Skeletal muscle tissue (tissue), 4 donors: ENCODE measurements around the gene DGKE. TPM values are rescaled to one million over a fixed set of nuclear protein-coding genes. Genes with fewer than 3 reads are reported as not detected.
A peak's percentile ranks its signal among the peaks of the same experiment; 100 is the strongest.

ENCODE experiments used
- H3K27ac ChIP-seq: one replicate; pipeline ENCODE4 v1.7.0; 2013; ENCODE audit warnings: mild to moderate bottlenecking, low read depth, low read length, inconsistent platforms
- H3K27me3 ChIP-seq, 3 donors: one replicate each; pipeline ENCODE4 v1.7.0; 2013; ENCODE audit warnings: low read length in 3 of 3; ENCODE audit not compliant: control insufficient read depth in 3 of 3, insufficient read depth in 3 of 3
- H3K36me3 ChIP-seq, 3 donors: one replicate each; pipeline ENCODE4 v1.7.0; 2013; ENCODE audit warnings: low read length in 3 of 3; ENCODE audit not compliant: control insufficient read depth in 3 of 3, insufficient read depth in 3 of 3
- H3K4me1 ChIP-seq, 3 donors: one replicate each; pipeline ENCODE4 v1.7.0; 2013; ENCODE audit warnings: low read length in 3 of 3, mild to moderate bottlenecking in 3 of 3; ENCODE audit not compliant: control insufficient read depth in 3 of 3, insufficient read depth in 3 of 3
- H3K4me3 ChIP-seq, 3 donors: one replicate each; pipeline ENCODE4 v1.7.0; 2013; ENCODE audit warnings: low read length in 3 of 3
- H3K9ac ChIP-seq, 3 donors: one replicate each; pipeline ENCODE4 v1.7.0; 2013; ENCODE audit warnings: low read length in 3 of 3, mild to moderate bottlenecking in 3 of 3, moderate library complexity in 2 of 3, low read depth in 1 of 3
- H3K9me3 ChIP-seq, 3 donors: one replicate each; pipeline ENCODE4 v1.7.0; 2013; ENCODE audit warnings: low read length in 3 of 3; ENCODE audit not compliant: control insufficient read depth in 3 of 3
- total RNA-seq: library from RNA; depleted of rRNA; stranded (reverse); fragments of >200 nt; gene quantifications from one replicate; pipeline ENCODE4 v1.2.3, GENCODE V29; 2014
- donor health status: Osteomylitis.

DGKE gene
- total RNA-seq, 1 donor from 2014 or later: 6.8 TPM

DNA sequence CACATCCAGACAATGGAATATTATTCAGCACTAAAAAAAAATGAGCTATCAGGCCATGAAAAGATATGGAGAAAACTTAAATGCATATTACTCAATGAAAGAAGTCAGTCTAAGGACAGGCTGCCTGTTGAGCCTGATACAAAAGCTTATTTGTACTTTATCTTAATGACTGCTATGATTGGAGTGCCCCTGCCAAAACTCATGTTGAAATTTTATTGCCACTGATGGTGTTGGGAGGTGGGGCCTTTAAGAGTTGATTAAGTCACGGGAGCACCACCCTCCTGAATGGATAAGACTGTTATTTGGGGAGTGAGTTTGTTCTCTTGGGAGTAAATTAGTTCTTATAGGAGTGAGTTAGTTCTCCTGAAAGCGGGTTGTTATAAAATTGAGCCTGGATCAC, 10.1 kb upstream of the DGKE start:
- H3K36me3 ChIP-seq: no peaks in the 10 kb centered on the region
- no peaks in the 10 kb centered on the region for H3K27me3 ChIP-seq
- no peak overlapping the region for H3K9ac ChIP-seq
- H3K4me3 ChIP-seq: no peak overlapping the region
- no peak overlapping the region for H3K27ac ChIP-seq
- H3K9me3 ChIP-seq: no peaks in the 10 kb centered on the region
- peaks cover 2 to 8% (median 3%) of the 10 kb centered on the region in 3 donors for H3K4me1 ChIP-seq

DNA sequence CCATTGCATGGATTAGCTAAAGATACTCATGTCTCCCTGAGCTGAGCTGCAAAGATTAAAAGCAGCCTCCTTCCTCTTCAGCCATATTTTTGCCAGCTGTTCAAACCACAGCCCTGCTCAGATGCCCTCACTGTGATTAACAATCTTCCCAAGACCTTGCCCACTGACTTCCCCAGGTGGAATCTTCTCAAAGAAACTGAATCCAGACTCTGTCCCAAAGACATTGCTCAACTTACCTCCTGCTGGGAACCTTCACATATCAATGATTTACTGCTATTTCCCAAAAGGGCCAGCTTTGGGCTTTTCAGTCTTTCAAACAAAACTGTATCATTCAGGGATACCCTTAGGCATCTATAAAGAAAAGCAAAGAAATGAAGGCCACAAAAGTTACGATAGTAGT, 9.4 kb upstream of the DGKE start:
- Histone ChIP-seq H3K4me1 (peaks cover under 1 to 7% (median 3%) of the 10 kb centered on the region in 3 donors), H3K27me3 (no peaks in the 10 kb centered on the region)

DNA sequence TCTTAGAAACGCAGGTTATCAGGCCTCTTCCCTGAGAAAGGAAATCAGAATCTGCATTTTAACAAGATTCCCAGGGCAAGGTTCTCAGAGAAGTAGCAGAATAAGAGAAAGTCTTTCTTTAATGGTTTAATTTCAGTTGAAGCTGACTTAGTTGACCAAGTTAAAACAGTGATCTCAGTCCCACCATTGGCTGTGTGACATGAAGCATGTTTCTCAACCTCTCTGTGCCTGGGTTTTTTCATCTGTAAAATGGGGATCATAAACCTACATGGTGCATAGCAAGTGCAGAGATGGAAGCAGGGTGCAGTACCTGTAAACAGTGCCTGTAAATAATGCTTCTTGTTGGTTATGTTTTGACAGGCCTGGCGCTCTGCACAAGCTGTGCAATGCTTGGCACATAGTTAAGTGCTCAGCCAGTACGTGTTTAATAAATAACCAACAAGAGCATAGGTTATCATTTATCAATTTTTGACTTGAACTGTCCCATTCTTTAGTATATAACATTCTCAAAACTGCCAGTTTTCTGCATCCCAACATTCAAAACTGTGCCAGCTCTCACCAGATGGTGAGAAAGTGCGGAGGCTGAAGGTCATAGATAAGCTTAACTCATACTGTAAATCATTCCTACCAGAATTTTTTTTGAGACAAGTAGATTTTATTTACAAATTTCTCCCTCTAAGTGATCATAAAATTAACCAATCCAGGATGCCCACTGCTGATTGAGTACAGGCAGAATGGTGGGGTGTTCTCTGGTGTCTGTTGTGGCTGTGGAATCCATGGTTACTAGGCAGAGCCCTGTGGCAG, 7.1 kb upstream of the DGKE start:
- H3K4me3 ChIP-seq: no peak overlapping the region
- H3K27ac ChIP-seq: no peak overlapping the region
- H3K27me3 ChIP-seq: no peaks in the 10 kb centered on the region
- H3K4me1 ChIP-seq: peaks cover 0 to 3% (median 0%) of the 10 kb centered on the region in 3 donors
- H3K9me3 ChIP-seq: no peaks in the 10 kb centered on the region
- no peaks in the 10 kb centered on the region for H3K36me3 ChIP-seq
- no peak overlapping the region for H3K9ac ChIP-seq

More for the DNA sequence above, 9.4 kb upstream of the DGKE start:
- H3K9ac ChIP-seq: no peak overlapping the region
- no peak overlapping the region for H3K27ac ChIP-seq
- H3K9me3 ChIP-seq: no peaks in the 10 kb centered on the region
- H3K4me3 ChIP-seq: no peak overlapping the region
- H3K36me3 ChIP-seq: no peaks in the 10 kb centered on the region

DNA sequence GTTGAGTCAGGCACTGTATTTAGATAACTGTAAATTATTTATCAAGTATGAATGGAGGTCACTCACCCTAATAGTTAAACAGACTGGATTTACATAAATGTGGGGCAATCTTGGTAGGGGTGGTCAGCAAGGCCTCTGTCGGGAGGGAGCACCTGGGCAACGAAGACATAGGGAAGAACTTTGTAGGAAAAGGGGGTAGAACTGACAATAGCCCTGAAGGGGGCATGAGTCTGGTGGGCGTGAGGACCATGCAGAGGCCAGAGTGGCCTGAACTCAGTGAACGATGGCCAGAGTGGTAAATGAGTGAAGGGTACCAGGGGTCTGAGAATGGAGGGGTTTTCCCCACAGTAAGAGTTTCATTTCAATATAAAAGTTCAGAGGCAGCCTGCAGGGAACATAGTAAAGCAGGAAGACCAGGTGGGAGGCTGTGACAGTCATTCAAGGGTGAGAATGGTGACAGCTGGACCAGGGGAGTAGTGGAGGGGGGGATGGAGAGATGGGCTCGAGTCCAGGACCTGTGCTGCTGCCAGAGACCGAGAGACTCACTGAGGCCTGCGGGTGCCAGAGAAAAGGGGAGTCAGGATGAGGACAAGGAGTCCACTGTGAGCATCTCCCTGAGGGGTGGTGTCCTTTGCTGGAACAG, 3.1 kb upstream of the DGKE start:
- Histone ChIP-seq H3K27me3 (peaks cover 0 to 10% (median 7%) of the 10 kb centered on the region in 3 donors), H3K9me3 (no peaks in the 10 kb centered on the region), H3K4me1 (peaks cover 12 to 19% (median 17%) of the 10 kb centered on the region in 3 donors), H3K4me3 (no peak overlapping the region), H3K36me3 (no peaks in the 10 kb centered on the region), H3K27ac (no peak overlapping the region), H3K9ac (no peak overlapping the region)

DNA sequence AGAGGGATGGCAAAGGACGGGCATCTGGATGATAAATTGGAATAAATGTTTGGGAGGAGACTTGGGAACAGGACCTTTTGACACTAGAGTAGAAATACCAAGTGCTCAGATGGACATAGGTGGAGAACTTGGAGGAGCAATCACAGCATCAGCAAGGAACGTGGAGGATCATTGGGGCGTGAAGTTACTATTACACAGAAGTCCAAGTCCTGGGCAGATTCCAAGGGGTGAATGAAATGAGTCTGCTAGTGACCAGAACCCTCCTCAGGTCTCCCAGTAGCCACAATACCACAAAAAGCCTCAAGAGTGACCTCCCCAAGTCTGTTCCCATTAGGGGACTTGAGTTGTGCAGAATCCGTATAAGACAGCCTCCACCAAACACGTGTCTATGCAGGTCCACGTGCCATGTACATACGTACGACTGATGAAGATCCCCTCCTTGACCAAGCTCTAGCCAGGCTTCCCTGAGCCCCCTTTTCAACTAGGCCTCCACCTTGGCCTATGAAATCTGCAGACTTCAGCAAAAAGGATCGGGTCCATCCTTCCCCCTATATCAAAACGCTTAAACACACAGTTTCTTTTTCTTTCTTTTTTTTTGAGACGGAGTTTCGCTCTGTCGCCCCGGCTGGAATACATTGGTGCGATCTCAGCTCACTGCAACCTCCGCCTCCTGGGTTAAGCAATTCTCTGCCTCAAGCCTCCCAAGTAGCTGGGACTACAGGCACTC, 2.4 kb upstream of the DGKE start:
- Histone ChIP-seq H3K9me3 (no peaks in the 10 kb centered on the region), H3K4me1 (peaks cover 12 to 19% (median 17%) of the 10 kb centered on the region in 3 donors), H3K36me3 (no peaks in the 10 kb centered on the region), H3K9ac (no peak overlapping the region), H3K27ac (no peak overlapping the region), H3K27me3 (peaks cover 0 to 10% (median 7%) of the 10 kb centered on the region in 3 donors), H3K4me3 (no peak overlapping the region)

DNA sequence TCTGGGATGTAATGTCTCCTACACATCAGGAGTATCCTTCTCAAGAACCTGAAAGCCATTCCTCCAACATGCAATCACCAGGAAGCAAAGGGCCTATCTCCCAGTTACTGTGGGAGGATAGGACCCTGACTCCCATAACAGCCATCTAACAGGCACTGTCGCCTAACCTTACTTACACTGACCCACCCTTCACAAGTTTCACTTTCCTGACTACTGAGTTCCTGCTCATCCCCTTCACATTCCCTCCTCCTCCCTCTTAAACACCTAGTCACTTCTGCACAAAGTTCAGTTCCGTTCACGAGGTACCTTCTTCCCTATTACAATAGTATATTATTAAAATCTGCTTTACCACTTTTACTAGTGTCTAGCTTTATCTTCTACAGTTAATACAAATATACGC, 1.5 kb upstream of the DGKE start:
- Histone ChIP-seq H3K4me3 (peak overlapping the region in 1 of 3 donors; percentile 79), H3K27ac (no peak overlapping the region)

DNA sequence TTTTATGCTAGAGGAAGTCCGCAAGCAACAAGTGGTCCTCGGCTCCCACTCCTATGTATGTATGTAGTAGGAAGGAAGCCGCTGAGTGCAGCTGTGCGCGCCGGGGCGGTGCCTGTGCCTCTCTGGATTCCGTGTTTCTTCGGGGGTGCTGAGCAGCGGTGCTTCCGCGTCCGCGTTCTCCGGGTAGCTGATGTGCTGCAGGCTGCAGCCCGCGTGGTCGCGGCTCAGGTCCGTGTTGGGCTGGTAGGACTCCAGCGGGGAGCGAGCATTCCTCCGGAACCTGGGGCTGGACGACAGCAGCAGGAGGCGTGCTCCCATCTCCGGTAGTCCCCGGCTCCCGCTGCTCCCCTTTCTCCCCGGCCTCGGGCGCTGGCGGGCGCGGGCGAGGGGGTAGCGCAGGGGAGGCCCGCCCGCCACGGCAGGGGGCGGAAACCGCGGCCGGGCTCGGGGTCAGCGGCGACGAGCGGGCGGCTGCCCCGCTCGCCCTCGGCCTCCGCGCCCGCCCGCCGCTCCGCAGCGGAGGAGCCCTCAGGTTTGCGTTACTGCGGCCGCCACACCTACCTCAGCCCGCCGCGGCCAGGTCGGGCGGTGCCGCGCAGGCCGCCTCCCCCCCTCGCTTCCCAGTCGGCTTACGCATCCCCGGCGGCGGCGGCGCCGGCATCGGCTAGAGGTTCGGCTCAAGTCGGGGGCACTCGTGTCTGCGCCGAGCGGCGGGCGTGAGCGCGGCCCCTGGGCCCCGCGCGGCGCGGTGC, 718 bp upstream of the DGKE start:
- Histone ChIP-seq H3K9me3 (no peaks in the 10 kb centered on the region), H3K27ac (no peak overlapping the region), H3K9ac (peak overlapping the region; percentile 45 to 74 (median 73)), H3K27me3 (peaks cover 0 to 10% (median 7%) of the 10 kb centered on the region in 3 donors), H3K36me3 (no peaks in the 10 kb centered on the region), H3K4me3 (peak overlapping the region; percentile 72 to 79 (median 78)), H3K4me1 (peaks cover 12 to 22% (median 17%) of the 10 kb centered on the region in 3 donors)

More for the DNA sequence above, 1.5 kb upstream of the DGKE start:
- Histone ChIP-seq H3K9ac (no peak overlapping the region), H3K9me3 (no peaks in the 10 kb centered on the region), H3K36me3 (no peaks in the 10 kb centered on the region), H3K4me1 (peaks cover 12 to 22% (median 17%) of the 10 kb centered on the region in 3 donors), H3K27me3 (peaks cover 0 to 10% (median 7%) of the 10 kb centered on the region in 3 donors)

DNA sequence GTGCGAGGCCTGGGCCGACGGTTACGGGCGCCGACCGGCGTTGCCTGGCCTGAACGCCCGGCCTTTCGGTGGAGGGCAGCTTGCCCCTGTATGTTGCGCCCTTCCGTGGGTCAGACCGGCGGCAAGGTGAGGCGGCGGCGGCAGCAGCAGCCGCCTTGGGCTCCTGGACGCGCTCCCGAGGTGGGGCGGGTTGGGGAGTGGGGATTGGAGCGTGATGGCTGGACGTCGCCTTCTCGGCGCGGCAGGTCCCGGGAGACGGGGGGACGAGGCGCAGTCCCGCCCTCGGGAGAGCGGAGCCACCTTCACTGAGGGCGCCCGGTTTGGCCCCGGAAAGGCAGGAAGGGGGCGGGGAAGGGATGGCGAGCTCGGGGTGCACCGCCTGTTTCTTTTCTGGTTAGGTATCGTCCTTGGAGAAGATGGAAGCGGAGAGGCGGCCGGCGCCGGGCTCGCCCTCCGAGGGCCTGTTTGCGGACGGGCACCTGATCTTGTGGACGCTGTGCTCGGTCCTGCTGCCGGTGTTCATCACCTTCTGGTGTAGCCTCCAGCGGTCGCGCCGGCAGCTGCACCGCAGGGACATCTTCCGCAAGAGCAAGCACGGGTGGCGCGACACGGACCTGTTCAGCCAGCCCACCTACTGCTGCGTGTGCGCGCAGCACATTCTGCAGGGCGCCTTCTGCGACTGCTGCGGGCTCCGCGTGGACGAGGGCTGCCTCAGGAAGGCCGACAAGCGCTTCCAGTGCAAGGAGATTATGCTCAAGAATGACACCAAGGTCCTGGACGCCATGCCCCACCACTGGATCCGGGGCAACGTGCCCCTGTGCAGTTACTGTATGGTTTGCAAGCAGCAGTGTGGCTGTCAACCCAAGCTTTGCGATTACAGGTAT, 671 bp downstream of the DGKE start:
- Histone ChIP-seq H3K36me3 (no peaks in the 10 kb centered on the region), H3K4me3 (peak overlapping the region; percentile 63 to 78 (median 68)), H3K9me3 (no peaks in the 10 kb centered on the region), H3K4me1 (peaks cover 12 to 22% (median 17%) of the 10 kb centered on the region in 3 donors), H3K27me3 (peaks cover 0 to 10% (median 7%) of the 10 kb centered on the region in 3 donors), H3K9ac (peak overlapping the region; percentile 43 to 76 (median 60)), H3K27ac (no peak overlapping the region)

DNA sequence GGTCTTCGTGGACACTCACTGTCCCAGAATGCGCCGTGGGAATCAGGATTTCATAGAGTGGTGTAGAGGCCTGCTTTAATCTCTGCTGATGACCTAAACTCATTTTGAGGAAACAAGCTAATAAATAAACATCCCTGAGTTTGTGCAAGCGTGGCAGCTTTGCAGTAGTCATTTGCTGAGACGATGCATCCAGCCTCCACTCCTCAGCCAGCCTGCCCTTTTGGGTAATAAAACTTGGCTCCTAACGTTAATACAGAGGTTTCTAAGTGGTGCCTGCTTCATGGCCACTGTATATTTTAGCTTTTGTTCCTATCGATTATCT, 1.3 kb downstream of the DGKE start:
- Histone ChIP-seq H3K27ac (no peak overlapping the region), H3K4me3 (peak overlapping the region; percentile 63 to 78 (median 68)), H3K36me3 (no peaks in the 10 kb centered on the region), H3K27me3 (peaks cover 0 to 10% (median 7%) of the 10 kb centered on the region in 3 donors), H3K9ac (peak overlapping the region in 1 of 3 donors; percentile 76), H3K4me1 (peaks cover 12 to 22% (median 17%) of the 10 kb centered on the region in 3 donors), H3K9me3 (no peaks in the 10 kb centered on the region)
